OCI-LY1 (cell line): Measurements from ENCODE around the gene KLHL29.

Source experiments
- H2AFZ ChIP-seq: fragments of 200-600 bp; sonication (generic), shearing (Covaris generic); 2 replicates; pipeline ENCODE4 v1.6.0; 2014; ENCODE audit warnings: antibody characterized with exemption, mild to moderate bottlenecking, low read length
- H3F3A ChIP-seq: fragments of 200-600 bp; sonication (generic), shearing (Covaris generic); 2 replicates; pipeline ENCODE4 v1.6.0; 2014; ENCODE audit warnings: mild to moderate bottlenecking, antibody characterized with exemption, low read length, moderate library complexity; ENCODE audit not compliant: insufficient read depth
- H3K27ac ChIP-seq: fragments of 200-600 bp; sonication (generic); 2 replicates; pipeline ENCODE4 v1.5.1; 2014; ENCODE audit warnings: low read length, mixed run types, mild to moderate bottlenecking, low read depth; ENCODE audit not compliant: poor library complexity, severe bottlenecking
- H3K27me3 ChIP-seq: fragments of 200-600 bp; sonication (generic); 2 replicates; pipeline ENCODE4 v1.6.0; 2014; ENCODE audit warnings: antibody characterized with exemption, mild to moderate bottlenecking, low read length, moderate library complexity; ENCODE audit not compliant: insufficient read depth
- H3K36me3 ChIP-seq: fragments of 200-600 bp; sonication (generic); 2 replicates; pipeline ENCODE4 v1.6.1; 2014; ENCODE audit warnings: mild to moderate bottlenecking, antibody characterized with exemption, low read length, moderate library complexity, mixed read lengths; ENCODE audit not compliant: insufficient read depth
- H3K4me1 ChIP-seq: fragments of 200-600 bp; sonication (generic); 2 replicates; pipeline ENCODE4 v1.5.1; 2014; ENCODE audit warnings: mild to moderate bottlenecking, low read length, moderate library complexity; ENCODE audit not compliant: insufficient read depth, severe bottlenecking
- H3K4me2 ChIP-seq: fragments of 200-600 bp; sonication (generic), shearing (Covaris generic); 2 replicates; pipeline ENCODE4 v1.6.1; 2014; ENCODE audit warnings: low read length
- H3K4me3 ChIP-seq: fragments of 200-600 bp; sonication (generic); 2 replicates; pipeline ENCODE4 v1.5.1; 2014; ENCODE audit warnings: low read length, low read depth, mild to moderate bottlenecking, mixed read lengths; ENCODE audit not compliant: poor library complexity, severe bottlenecking
- H3K79me2 ChIP-seq: fragments of 200-600 bp; shearing (Covaris generic); 2 replicates; pipeline ENCODE4 v1.6.1; 2016; ENCODE audit warnings: mixed run types, low read length, mixed read lengths; ENCODE audit not compliant: insufficient read depth
- H3K9ac ChIP-seq: fragments of 200-600 bp; sonication (generic), shearing (Covaris generic); 2 replicates; pipeline ENCODE4 v1.6.1; 2014; ENCODE audit warnings: mild to moderate bottlenecking, low read length, mixed read lengths
- H3K9me2 ChIP-seq: fragments of 200-600 bp; sonication (generic), shearing (Covaris generic); 2 replicates; pipeline ENCODE4 v1.6.1; 2014; ENCODE audit warnings: low read depth, mild to moderate bottlenecking, low read length, mixed read lengths
- H3K9me3 ChIP-seq: fragments of 200-600 bp; shearing (Covaris generic); 2 replicates; pipeline ENCODE4 v1.6.1; 2014; ENCODE audit warnings: low read length, mixed read lengths
- H4K20me1 ChIP-seq: fragments of 200-600 bp; sonication (generic), shearing (Covaris generic); 2 replicates; pipeline ENCODE4 v1.6.0; 2016; ENCODE audit warnings: mild to moderate bottlenecking, low read length; ENCODE audit not compliant: insufficient read depth
- EZH2 ChIP-seq: fragments of 200-600 bp; sonication (generic), shearing (Covaris generic); IDR thresholded peaks from 2 replicates; pipeline ENCODE4 v1.8.0; 2017; ENCODE audit warnings: borderline replicate concordance, mixed run types, mild to moderate bottlenecking, antibody characterized with exemption, low read length, moderate library complexity, mixed read lengths
- TF ChIP-seq, protein P1 (sequence below): fragments of 200-600 bp; sonication (generic), shearing (Covaris generic); IDR thresholded peaks from 2 replicates; pipeline ENCODE4 v1.5.1; 2017; ENCODE audit warnings: mild to moderate bottlenecking, antibody characterized with exemption, low read length, moderate library complexity, mixed read lengths

The KLHL29 gene

DNA sequence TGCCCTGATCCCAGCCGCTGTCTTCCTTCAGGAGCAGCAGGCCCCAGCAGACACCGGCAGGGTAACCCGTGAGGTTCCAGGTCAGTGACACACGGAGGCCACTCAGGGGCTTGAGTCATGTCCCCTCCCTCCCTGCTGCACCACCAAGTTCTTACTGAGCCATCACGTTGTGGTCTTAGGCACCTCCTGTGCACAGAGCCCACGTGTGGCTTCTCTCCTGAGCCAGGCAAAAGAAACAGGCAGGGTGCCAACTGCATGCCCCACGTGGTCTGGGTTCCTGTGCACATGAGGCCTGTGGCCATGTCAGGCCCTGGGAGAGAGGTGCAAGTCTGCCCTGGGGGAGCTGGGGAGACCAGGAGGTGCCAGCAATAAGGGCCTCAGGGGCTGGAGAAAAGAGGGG, 264.8 kb downstream of the KLHL29 start:
- H3K4me3 ChIP-seq: no peak overlapping the region
- no peaks in the 10 kb centered on the region for H4K20me1 ChIP-seq
- no peak overlapping the region for H3K9ac ChIP-seq
- no peaks in the 10 kb centered on the region for H3K36me3 ChIP-seq
- TF ChIP-seq EZH2: no peak
- TF ChIP-seq, protein P1, sequence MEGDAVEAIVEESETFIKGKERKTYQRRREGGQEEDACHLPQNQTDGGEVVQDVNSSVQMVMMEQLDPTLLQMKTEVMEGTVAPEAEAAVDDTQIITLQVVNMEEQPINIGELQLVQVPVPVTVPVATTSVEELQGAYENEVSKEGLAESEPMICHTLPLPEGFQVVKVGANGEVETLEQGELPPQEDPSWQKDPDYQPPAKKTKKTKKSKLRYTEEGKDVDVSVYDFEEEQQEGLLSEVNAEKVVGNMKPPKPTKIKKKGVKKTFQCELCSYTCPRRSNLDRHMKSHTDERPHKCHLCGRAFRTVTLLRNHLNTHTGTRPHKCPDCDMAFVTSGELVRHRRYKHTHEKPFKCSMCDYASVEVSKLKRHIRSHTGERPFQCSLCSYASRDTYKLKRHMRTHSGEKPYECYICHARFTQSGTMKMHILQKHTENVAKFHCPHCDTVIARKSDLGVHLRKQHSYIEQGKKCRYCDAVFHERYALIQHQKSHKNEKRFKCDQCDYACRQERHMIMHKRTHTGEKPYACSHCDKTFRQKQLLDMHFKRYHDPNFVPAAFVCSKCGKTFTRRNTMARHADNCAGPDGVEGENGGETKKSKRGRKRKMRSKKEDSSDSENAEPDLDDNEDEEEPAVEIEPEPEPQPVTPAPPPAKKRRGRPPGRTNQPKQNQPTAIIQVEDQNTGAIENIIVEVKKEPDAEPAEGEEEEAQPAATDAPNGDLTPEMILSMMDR: no peak
- H3K4me1 ChIP-seq: no peaks in the 10 kb centered on the region
- no peaks in the 10 kb centered on the region for H3K79me2 ChIP-seq
- no peaks in the 10 kb centered on the region for H3K9me3 ChIP-seq
- no peak overlapping the region for H2AFZ ChIP-seq
- H3K9me2 ChIP-seq: no peaks in the 10 kb centered on the region
- no peak overlapping the region for H3K4me2 ChIP-seq
- no peak overlapping the region for H3K27ac ChIP-seq
- peaks cover 6% of the 10 kb centered on the region; the same call in 1 of the 2 replicates for H3K27me3 ChIP-seq
- H3F3A ChIP-seq: no peaks in the 10 kb centered on the region

DNA sequence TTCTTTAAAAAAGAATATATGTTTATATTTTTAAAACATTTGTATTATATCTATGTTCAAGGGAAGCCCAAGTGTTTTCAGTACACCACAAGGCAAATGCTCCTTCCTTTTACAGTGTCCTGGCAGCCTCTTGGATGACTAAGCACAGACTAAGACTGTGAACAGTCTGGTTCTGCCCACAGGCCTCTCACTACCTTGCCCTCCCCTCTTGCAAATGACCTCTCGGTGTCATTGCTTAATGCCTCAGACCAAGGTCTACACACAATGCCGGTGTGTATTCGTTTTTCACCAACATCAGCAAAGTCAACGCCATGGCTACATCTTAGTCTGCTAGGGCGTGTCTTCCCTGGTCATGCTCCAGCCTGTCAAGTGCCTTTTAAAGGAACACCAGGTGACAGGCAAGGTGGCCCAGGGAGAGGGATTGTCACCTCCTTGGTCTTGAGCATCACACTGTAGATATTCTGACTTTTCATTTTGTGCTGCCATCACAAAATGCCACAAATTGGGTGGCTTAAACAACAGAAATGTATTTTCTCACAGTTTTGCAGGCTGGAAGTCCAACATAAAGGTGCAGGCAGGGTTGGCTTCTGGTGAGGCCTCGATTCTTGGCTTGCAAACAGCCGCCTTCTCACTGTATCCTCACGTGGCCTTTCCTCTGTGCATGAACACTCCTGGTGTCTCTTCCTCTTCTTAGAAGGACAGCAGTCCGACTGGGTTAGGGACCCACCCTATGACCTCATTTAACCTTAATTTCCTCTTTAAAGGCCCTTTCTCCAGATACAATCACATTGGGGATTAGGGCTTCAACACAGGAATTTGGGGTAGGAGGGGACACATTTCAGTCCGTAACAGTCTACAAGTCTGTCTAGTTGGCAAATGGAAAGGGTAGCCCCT, 266.5 kb downstream of the KLHL29 start:
- Histone ChIP-seq H3K9me3 (no peaks in the 10 kb centered on the region), H3K4me3 (no peak overlapping the region), H3K4me1 (no peaks in the 10 kb centered on the region), H3K9me2 (no peaks in the 10 kb centered on the region), H3K4me2 (no peak overlapping the region), H3K27ac (no peak overlapping the region), H3K9ac (no peak overlapping the region), H3F3A (no peaks in the 10 kb centered on the region), H4K20me1 (no peaks in the 10 kb centered on the region), H2AFZ (no peak overlapping the region), H3K79me2 (no peaks in the 10 kb centered on the region), H3K27me3 (peaks cover 6% of the 10 kb centered on the region; the same call in 1 of the 2 replicates), H3K36me3 (no peaks in the 10 kb centered on the region)
- TF ChIP-seq, protein P1: no peak
- no peak for TF ChIP-seq EZH2

DNA sequence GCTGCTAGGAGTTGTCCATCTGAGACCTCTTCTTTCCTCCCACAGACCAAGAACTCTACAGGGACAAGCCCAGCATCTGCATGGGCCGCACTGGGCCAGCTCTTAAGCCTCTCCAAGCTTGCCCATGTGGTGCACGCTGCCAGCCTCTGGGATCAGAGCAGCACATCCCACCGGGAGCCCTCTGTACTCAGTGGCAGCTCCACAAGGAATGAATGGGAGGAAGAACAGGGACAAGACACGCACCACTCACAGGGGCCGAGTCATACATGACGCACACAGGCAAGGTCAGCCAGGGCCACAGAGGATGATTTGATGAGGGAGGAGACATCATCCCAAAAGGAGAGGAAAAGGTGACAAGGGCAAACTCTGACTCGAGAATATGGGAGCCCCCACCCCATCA, 268.3 kb downstream of the KLHL29 start:
- H3K27me3 ChIP-seq: peaks cover 13% of the 10 kb centered on the region; the same call in 1 of the 2 replicates
- H3F3A ChIP-seq: no peaks in the 10 kb centered on the region
- H3K4me1 ChIP-seq: no peaks in the 10 kb centered on the region
- no peaks in the 10 kb centered on the region for H3K9me2 ChIP-seq
- no peaks in the 10 kb centered on the region for H3K9me3 ChIP-seq
- TF ChIP-seq, protein P1: no peak
- no peak for TF ChIP-seq EZH2
- H3K4me3 ChIP-seq: no peak overlapping the region
- no peak overlapping the region for H3K27ac ChIP-seq
- no peak overlapping the region for H3K4me2 ChIP-seq
- no peaks in the 10 kb centered on the region for H4K20me1 ChIP-seq
- no peaks in the 10 kb centered on the region for H3K36me3 ChIP-seq
- H3K9ac ChIP-seq: no peak overlapping the region
- H3K79me2 ChIP-seq: no peaks in the 10 kb centered on the region
- no peak overlapping the region for H2AFZ ChIP-seq
